CD4-positive, alpha-beta T cell (primary cell): ENCODE results near the gene PRSS35. TPM values are rescaled to one million over a fixed set of nuclear protein-coding genes. Genes with fewer than 3 reads are reported as not detected.

Source experiments
- total RNA-seq, 174 experiments: library from RNA in 2 of 174; stranded (reverse) in 2 of 174; gene quantifications; one replicate each; pipeline ENCODE4 v1.2.3 and lab custom pipeline; 2021 to 2026

The PRSS35 gene
- total RNA-seq, 2 experiments from 2014 or later: not detected

Other genes starting within 250 kb of the PRSS35 start
- gene ME1, start 81.5 kb upstream of the PRSS35 start, total RNA-seq: not detected
- not detected for gene SNAP91, start 196.6 kb downstream of the PRSS35 start, total RNA-seq